Natural killer cell (primary cell): Measurements from ENCODE around the gene CFAP54. TPM values are rescaled to one million over a fixed set of nuclear protein-coding genes. Genes with fewer than 3 reads are reported as not detected.

ENCODE experiments used
- ATAC-seq, 3 donors: fragments of 150-1000 bp in 2 of 3; fragments of 200-7000 bp in 1 of 3; cut with Tn5 transposase; 1 replicate in 1 of 3; 2 replicates in 2 of 3; pipeline ENCODE4 v1.10.0; 2021; ENCODE audit warnings: mild to moderate bottlenecking in 2 of 3, moderate library complexity in 2 of 3
- DNase-seq, 2 donors: peaks; one replicate each; pipeline versions ENCODE4 v3.0.0 to v3.0.0-alpha.2; 2013 to 2021; ENCODE audit warnings: mixed read lengths in 1 of 2
- H3K27ac ChIP-seq: one replicate; pipeline ENCODE4 v1.5.1; 2013; ENCODE audit warnings: mild to moderate bottlenecking, low read length
- H3K27me3 ChIP-seq: one replicate; pipeline ENCODE4 v1.6.1; 2013; ENCODE audit warnings: low read length; ENCODE audit not compliant: control insufficient read depth, insufficient read depth
- H3K36me3 ChIP-seq: one replicate; pipeline ENCODE4 v1.6.1; 2013; ENCODE audit warnings: low read length; ENCODE audit not compliant: control insufficient read depth, insufficient read depth
- H3K4me1 ChIP-seq: one replicate; pipeline ENCODE4 v1.6.1; 2013; ENCODE audit warnings: low read length; ENCODE audit not compliant: control insufficient read depth, insufficient read depth
- H3K4me3 ChIP-seq: one replicate; pipeline ENCODE4 v1.5.1; 2013; ENCODE audit warnings: low read length
- H3K9me3 ChIP-seq: one replicate; pipeline ENCODE4 v1.6.1; 2013; ENCODE audit warnings: low read length; ENCODE audit not compliant: control insufficient read depth, insufficient read depth
- H3K27ac Mint-ChIP-seq, 2 donors: one replicate each; pipeline ENCODE4 v1.8.0; 2022; ENCODE audit warnings: mild to moderate bottlenecking in 2 of 2, mixed read lengths in 2 of 2, moderate library complexity in 1 of 2
- H3K27me3 Mint-ChIP-seq, 2 donors: one replicate each; pipeline ENCODE4 v1.8.0; 2022; ENCODE audit warnings: low read depth in 2 of 2, mixed read lengths in 2 of 2
- H3K36me3 Mint-ChIP-seq: one replicate; pipeline ENCODE4 v1.8.0; 2022; ENCODE audit warnings: mixed read lengths
- H3K4me1 Mint-ChIP-seq, 2 donors: one replicate each; pipeline ENCODE4 v1.8.0; 2022; ENCODE audit warnings: mixed read lengths in 2 of 2
- H3K4me3 Mint-ChIP-seq: one replicate; pipeline ENCODE4 v1.8.0; 2022; ENCODE audit warnings: mild to moderate bottlenecking, moderate library complexity, mixed read lengths
- H3K9me3 Mint-ChIP-seq, 2 donors: one replicate each; pipeline ENCODE4 v1.8.0; 2022; ENCODE audit warnings: mixed read lengths in 2 of 2
- WGBS: methylation state at CpG from one replicate; pipeline ENCODE4 v1.1.7; 2013; ENCODE audit warnings: missing lambda C conversion rate; ENCODE audit not compliant: insufficient coverage; 5-methylcytosine and 5-hydroxymethylcytosine counted together
- intact Hi-C: fragments of 100-400 bp; cut with micrococcal nuclease; formaldehyde crosslinking; loops from one replicate; pipeline ENCODE4 v1.14.2; 2022
- total RNA-seq, 4 donors: library from RNA; stranded (reverse); fragments of 120-200 nt in 1 of 4; gene quantifications; one replicate each; pipeline versions ENCODE4 v1.2.3 to v1.2.4, GENCODE V29; 2013 to 2022
- TF ChIP-seq, protein P1 (sequence below): fragments of 200-600 bp; IDR thresholded peaks from one replicate; pipeline ENCODE4 v1.8.0; 2022; ENCODE audit warnings: antibody characterized with exemption

The CFAP54 gene
- total RNA-seq, 3 donors from 2014 or later (not counting 1 experiment from before 2014, with no cell fraction given), result 0.56 to 1.5 (median 1.2) TPM

DNA sequence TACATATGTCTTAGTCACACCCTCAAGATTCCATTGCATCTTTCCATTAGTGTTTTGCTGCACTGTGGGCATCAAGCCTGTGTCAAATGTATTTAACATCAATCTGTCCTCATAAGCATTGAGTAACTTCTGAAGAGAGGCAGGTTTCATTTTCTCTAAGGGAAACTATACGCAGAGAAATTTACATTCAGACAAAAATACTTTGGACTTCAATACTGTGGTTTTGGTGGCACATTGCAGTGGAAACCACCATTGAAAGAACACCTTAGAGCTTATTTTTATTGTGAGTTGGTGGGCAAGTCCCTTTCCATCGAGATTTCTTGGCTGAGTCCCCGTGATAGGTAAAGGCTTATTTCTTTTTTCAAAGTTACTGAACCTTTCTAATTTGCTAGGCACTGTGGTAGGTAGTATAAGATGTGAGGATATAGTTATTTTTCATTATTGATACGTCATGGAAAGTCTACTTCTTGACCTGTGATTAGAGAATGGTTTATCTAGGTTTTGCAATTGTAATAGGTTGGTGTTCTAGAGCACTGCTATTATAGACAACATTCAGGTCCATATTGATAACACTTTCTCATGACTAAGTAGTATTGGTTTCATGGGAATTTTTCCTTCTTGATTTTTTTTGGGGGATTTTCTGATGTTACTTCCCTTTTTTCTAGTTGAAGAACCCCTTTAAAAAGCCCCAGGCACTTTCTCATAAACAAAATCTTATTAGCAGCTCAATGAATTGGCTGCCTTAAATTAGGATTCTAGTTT, 81.9 kb downstream of the CFAP54 start:
- no peak overlapping the region for H3K27ac ChIP-seq
- Mint-ChIP-seq H3K4me1 (no peaks in the 10 kb centered on the region), H3K4me3 (no peak overlapping the region), H3K9me3 (no peaks in the 10 kb centered on the region), H3K27ac (no peak overlapping the region), H3K36me3 (no peaks in the 10 kb centered on the region), H3K27me3 (peaks cover 14 to 62% of the 10 kb centered on the region in 2 donors)
- DNase-seq (peak in 1 of 2 donors; percentile 6), ATAC-seq (no peak)
- H3K9me3 ChIP-seq, result no peaks in the 10 kb centered on the region
- intact Hi-C loops, result no loop called here
- TF ChIP-seq, protein P1, sequence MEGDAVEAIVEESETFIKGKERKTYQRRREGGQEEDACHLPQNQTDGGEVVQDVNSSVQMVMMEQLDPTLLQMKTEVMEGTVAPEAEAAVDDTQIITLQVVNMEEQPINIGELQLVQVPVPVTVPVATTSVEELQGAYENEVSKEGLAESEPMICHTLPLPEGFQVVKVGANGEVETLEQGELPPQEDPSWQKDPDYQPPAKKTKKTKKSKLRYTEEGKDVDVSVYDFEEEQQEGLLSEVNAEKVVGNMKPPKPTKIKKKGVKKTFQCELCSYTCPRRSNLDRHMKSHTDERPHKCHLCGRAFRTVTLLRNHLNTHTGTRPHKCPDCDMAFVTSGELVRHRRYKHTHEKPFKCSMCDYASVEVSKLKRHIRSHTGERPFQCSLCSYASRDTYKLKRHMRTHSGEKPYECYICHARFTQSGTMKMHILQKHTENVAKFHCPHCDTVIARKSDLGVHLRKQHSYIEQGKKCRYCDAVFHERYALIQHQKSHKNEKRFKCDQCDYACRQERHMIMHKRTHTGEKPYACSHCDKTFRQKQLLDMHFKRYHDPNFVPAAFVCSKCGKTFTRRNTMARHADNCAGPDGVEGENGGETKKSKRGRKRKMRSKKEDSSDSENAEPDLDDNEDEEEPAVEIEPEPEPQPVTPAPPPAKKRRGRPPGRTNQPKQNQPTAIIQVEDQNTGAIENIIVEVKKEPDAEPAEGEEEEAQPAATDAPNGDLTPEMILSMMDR, result no peak
- WGBS, result 60% methylated on average over 4 of the region's 4 CpGs
- H3K36me3 ChIP-seq, result no peaks in the 10 kb centered on the region
- no peak overlapping the region for H3K4me3 ChIP-seq
- peaks cover 6% of the 10 kb centered on the region for H3K27me3 ChIP-seq
- no peaks in the 10 kb centered on the region for H3K4me1 ChIP-seq

DNA sequence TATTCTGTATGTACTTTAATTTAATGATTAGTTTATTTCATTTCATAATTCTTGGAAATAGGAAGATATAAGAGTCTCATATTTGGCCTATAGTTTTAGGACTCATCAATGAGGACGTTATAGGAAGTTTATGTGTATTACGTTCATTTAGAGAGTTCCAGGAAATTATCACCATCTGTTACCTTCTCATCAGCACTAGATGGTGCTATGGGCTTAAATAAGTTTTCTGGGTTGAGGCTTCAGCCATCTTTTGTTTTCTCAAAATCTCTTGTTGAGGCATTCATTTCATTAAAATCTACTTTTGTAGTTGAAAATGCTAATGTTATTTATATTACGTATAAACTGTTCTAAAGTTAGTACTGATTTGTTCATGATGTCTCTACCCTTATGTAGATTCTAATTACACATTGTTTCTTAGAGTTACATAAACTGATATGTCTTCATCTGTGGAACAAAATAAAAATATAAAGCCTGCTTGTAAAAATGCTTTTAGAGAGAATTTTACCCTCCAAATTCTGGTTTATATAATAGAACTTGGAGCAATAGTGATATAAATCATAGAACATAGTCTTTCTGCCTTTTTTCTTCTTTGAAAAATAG, 89.2 kb downstream of the CFAP54 start:
- H3K4me1 ChIP-seq, result no peaks in the 10 kb centered on the region
- Mint-ChIP-seq H3K27ac (no peak overlapping the region), H3K36me3 (no peaks in the 10 kb centered on the region), H3K4me3 (no peak overlapping the region), H3K9me3 (no peaks in the 10 kb centered on the region), H3K4me1 (no peaks in the 10 kb centered on the region), H3K27me3 (peaks cover 7 to 20% of the 10 kb centered on the region in 2 donors)
- no CpG with 5 or more reads among the region's 3 CpGs for WGBS
- no peak overlapping the region for H3K27ac ChIP-seq
- no peaks in the 10 kb centered on the region for H3K36me3 ChIP-seq
- no peak overlapping the region for H3K4me3 ChIP-seq
- H3K27me3 ChIP-seq, result peaks cover 2% of the 10 kb centered on the region
- intact Hi-C loops, result loop anchor here (1.0 kb wide), 2 partner anchors 407 to 730 kb away; no protein-coding TSS in a partner anchor
- ATAC-seq (peak; percentile 53 to 88 (median 66)), DNase-seq (peak in 1 of 2 donors; percentile 79)
- TF ChIP-seq, protein P1, result peak; percentile 66
- no peaks in the 10 kb centered on the region for H3K9me3 ChIP-seq

DNA sequence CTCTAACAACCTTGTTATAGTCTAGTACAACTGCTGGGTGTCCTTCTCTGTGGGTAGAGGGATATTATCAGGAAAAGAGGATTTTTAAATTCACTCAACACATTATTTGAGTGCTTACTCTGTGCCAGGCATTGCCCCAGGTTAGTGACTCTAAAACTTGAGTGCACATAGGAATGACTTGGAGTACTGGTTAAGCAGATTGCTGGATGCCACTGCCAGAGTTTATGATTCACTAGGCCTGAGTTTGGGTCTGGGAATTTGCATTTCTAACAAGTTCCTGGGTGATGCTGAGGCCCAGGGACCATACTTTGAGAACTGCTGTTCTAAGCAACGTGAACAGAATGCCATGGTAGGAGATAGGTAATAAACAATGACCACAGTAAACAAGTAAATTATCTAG, 96.6 kb downstream of the CFAP54 start:
- H3K27ac Mint-ChIP-seq, result no peak overlapping the region
- H3K27ac ChIP-seq, result no peak overlapping the region
- WGBS, result no CpG with 5 or more reads among the region's 1 CpG
- no peak for ATAC-seq
- no peaks in the 10 kb centered on the region for H3K36me3 Mint-ChIP-seq
- no peaks in the 10 kb centered on the region for H3K4me1 ChIP-seq
- peaks cover 0 to 4% of the 10 kb centered on the region in 2 donors for H3K4me1 Mint-ChIP-seq
- peaks cover 9 to 26% of the 10 kb centered on the region in 2 donors for H3K27me3 Mint-ChIP-seq
- no peaks in the 10 kb centered on the region for H3K9me3 Mint-ChIP-seq
- DNase-seq, result no peak
- H3K9me3 ChIP-seq, result no peaks in the 10 kb centered on the region
- no peaks in the 10 kb centered on the region for H3K27me3 ChIP-seq
- TF ChIP-seq, protein P1, result no peak
- no peak overlapping the region for H3K4me3 ChIP-seq
- intact Hi-C loops, result no loop called here
- H3K36me3 ChIP-seq, result no peaks in the 10 kb centered on the region
- no peak overlapping the region for H3K4me3 Mint-ChIP-seq
